Measurements from ENCODE around the gene TSPAN13.

The TSPAN13 gene

GRCh38 chr7:16753102-16753931 lies at the start of gene TSPAN13:
TSPAN13 (plus strand) TSS chr7:16753755; CDS start chr7:16753968, 213 bp downstream.
- peaks cover 0 to 7% of the 10 kb centered on the region in 2 donors for H3K27me3 ChIP-seq (ENCODE audit: control insufficient read depth in 1 of 2, insufficient read depth in 2 of 2, low read length in 2 of 2)
- no peak within 1 kb of the TSS for H3K9ac ChIP-seq (ENCODE audit: low read length)
- H3K9me3 ChIP-seq (ENCODE audit: low read length) = no peaks in the 10 kb centered on the region
- H3K4me3 ChIP-seq (ENCODE audit: low read depth in 1 of 2, low read length in 2 of 2) = peak within 1 kb of the TSS; percentile 45 to 46
- H3K36me3 ChIP-seq (ENCODE audit: insufficient read depth, low read length) = no peaks in the 10 kb centered on the region
- H3K4me1 ChIP-seq (ENCODE audit: insufficient read depth, low read length) = no peaks in the 10 kb centered on the region
- H3K27ac ChIP-seq (ENCODE audit: low read depth, low read length) = peak within 1 kb of the TSS; percentile 9

DNA sequence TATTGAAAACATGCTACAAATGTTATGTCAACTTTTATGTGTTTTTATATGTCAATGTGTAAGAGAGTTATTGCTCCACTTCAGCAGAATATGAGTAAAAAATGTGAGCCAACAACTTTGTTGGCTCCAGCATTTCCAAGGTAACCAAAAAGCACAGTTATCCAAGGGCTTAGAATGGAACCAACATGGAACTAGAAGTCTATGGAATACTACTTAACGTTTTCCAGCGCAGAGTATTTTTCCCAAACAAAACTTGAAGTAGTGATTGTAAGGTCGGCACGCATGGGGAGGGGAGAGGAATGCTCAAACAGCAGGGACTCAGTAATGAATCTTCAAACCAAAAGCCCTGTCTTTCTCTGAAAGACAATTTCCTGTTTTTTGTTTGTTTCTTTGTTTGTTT lies 45.0 kb upstream of the TSPAN13 start:
- Histone ChIP-seq H3K9me3 (ENCODE audit: low read length) (no peaks in the 10 kb centered on the region), H3K27ac (ENCODE audit: low read depth, low read length) (no peak overlapping the region)

DNA sequence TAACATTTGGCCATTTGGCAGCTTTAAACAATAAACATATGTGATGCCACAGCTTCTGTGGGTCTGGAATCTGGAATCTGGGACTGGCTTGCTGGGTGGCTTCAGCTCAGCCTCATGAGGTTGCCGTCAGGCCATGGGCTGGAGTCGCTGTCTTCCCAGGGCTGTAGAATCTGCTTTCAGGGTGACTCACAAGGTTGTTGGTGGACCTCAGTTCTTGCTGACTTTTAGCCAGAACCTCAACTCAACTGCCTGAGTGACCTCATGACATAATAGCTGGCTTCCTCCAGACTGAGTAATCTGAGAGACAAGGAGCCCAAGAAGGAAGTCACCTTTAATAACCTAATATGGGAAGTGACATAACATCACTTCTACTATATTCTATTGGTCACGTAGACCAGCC lies 44.6 kb upstream of the TSPAN13 start:
- Histone ChIP-seq H3K27me3 (ENCODE audit: control insufficient read depth in 1 of 2, insufficient read depth in 2 of 2, low read length in 2 of 2) (no peaks in the 10 kb centered on the region), H3K4me1 (ENCODE audit: insufficient read depth, low read length) (no peaks in the 10 kb centered on the region), H3K4me3 (ENCODE audit: low read depth in 1 of 2, low read length in 2 of 2) (no peak overlapping the region), H3K36me3 (ENCODE audit: insufficient read depth, low read length) (no peaks in the 10 kb centered on the region), H3K9me3 (ENCODE audit: low read length) (no peaks in the 10 kb centered on the region), H3K9ac (ENCODE audit: low read length) (no peak overlapping the region), H3K27ac (ENCODE audit: low read depth, low read length) (no peak overlapping the region)

More for the DNA sequence above, 45.0 kb upstream of the TSPAN13 start:
- Histone ChIP-seq H3K27me3 (ENCODE audit: control insufficient read depth in 1 of 2, insufficient read depth in 2 of 2, low read length in 2 of 2) (no peaks in the 10 kb centered on the region), H3K4me3 (ENCODE audit: low read depth in 1 of 2, low read length in 2 of 2) (no peak overlapping the region), H3K9ac (ENCODE audit: low read length) (no peak overlapping the region), H3K4me1 (ENCODE audit: insufficient read depth, low read length) (no peaks in the 10 kb centered on the region), H3K36me3 (ENCODE audit: insufficient read depth, low read length) (no peaks in the 10 kb centered on the region)

- H3K4me1 ChIP-seq (ENCODE audit: insufficient read depth, low read length) = no peaks in the 10 kb centered on the region
- H3K4me3 ChIP-seq (ENCODE audit: low read depth in 1 of 2, low read length in 2 of 2) = no peak overlapping the region
- H3K27ac ChIP-seq (ENCODE audit: low read depth, low read length) = no peak overlapping the region
- H3K27me3 ChIP-seq (ENCODE audit: control insufficient read depth in 1 of 2, insufficient read depth in 2 of 2, low read length in 2 of 2) = no peaks in the 10 kb centered on the region
- no peak overlapping the region for H3K9ac ChIP-seq (ENCODE audit: low read length)
- H3K36me3 ChIP-seq (ENCODE audit: insufficient read depth, low read length) = no peaks in the 10 kb centered on the region
- H3K9me3 ChIP-seq (ENCODE audit: low read length) = no peaks in the 10 kb centered on the region
Observed at GRCh38 chr7:16710651-16711050, 42.9 kb upstream of the TSPAN13 start.

DNA sequence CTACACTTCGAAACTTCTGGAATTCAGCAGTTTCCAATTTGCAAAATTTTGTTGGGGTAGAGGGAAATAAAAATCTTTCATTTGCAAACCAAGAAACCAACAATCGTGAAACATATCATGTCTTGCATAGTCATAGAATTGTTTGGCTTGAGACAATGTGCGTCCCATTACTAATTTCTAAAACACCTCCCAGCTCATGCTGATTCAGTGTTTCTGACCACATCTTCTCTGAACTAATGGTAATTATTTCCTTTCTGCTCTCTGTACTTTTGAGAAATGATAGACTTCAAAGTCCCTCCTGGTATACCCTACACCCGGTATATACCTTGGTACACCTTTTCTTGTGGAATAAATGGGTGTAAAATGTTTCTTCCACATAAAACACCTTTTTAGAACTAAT lies 41.8 kb upstream of the TSPAN13 start:
- Histone ChIP-seq H3K9me3 (ENCODE audit: low read length) (no peaks in the 10 kb centered on the region), H3K4me1 (ENCODE audit: insufficient read depth, low read length) (no peaks in the 10 kb centered on the region), H3K4me3 (ENCODE audit: low read depth in 1 of 2, low read length in 2 of 2) (no peak overlapping the region), H3K27ac (ENCODE audit: low read depth, low read length) (no peak overlapping the region), H3K36me3 (ENCODE audit: insufficient read depth, low read length) (no peaks in the 10 kb centered on the region), H3K9ac (ENCODE audit: low read length) (no peak overlapping the region), H3K27me3 (ENCODE audit: control insufficient read depth in 1 of 2, insufficient read depth in 2 of 2, low read length in 2 of 2) (no peaks in the 10 kb centered on the region)

DNA sequence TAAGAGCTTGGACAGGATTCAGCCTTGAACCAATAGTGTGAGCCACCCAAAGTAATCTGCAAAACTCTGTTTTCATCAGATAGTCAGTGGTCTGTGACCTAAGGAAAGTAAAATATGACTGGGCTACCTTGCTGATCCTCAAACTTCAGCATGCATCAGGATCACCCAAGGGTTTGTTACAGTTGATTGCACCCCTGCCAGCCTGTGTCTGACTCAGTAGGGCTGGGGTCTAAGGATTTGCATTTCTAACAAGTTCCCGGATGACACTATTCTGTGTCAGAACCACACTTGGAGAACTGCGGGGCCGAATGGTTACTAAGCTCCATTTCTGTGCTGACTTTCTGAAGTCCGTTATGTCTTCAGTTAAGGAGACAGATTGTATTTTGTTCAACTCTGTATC lies 40.6 kb upstream of the TSPAN13 start:
- H3K9me3 ChIP-seq (ENCODE audit: low read length) = no peaks in the 10 kb centered on the region
- H3K4me3 ChIP-seq (ENCODE audit: low read depth in 1 of 2, low read length in 2 of 2) = no peak overlapping the region
- no peaks in the 10 kb centered on the region for H3K27me3 ChIP-seq (ENCODE audit: control insufficient read depth in 1 of 2, insufficient read depth in 2 of 2, low read length in 2 of 2)
- no peaks in the 10 kb centered on the region for H3K4me1 ChIP-seq (ENCODE audit: insufficient read depth, low read length)
- H3K27ac ChIP-seq (ENCODE audit: low read depth, low read length) = no peak overlapping the region
- H3K9ac ChIP-seq (ENCODE audit: low read length) = no peak overlapping the region
- no peaks in the 10 kb centered on the region for H3K36me3 ChIP-seq (ENCODE audit: insufficient read depth, low read length)

GRCh38 chr7:16715928-16716327 lies 37.6 kb upstream of the TSPAN13 start:
- no peaks in the 10 kb centered on the region for H3K36me3 ChIP-seq (ENCODE audit: insufficient read depth, low read length)
- H3K27ac ChIP-seq (ENCODE audit: low read depth, low read length) = no peak overlapping the region
- no peaks in the 10 kb centered on the region for H3K4me1 ChIP-seq (ENCODE audit: insufficient read depth, low read length)
- H3K27me3 ChIP-seq (ENCODE audit: control insufficient read depth in 1 of 2, insufficient read depth in 2 of 2, low read length in 2 of 2) = no peaks in the 10 kb centered on the region
- H3K4me3 ChIP-seq (ENCODE audit: low read depth in 1 of 2, low read length in 2 of 2) = no peak overlapping the region
- no peaks in the 10 kb centered on the region for H3K9me3 ChIP-seq (ENCODE audit: low read length)
- no peak overlapping the region for H3K9ac ChIP-seq (ENCODE audit: low read length)

DNA sequence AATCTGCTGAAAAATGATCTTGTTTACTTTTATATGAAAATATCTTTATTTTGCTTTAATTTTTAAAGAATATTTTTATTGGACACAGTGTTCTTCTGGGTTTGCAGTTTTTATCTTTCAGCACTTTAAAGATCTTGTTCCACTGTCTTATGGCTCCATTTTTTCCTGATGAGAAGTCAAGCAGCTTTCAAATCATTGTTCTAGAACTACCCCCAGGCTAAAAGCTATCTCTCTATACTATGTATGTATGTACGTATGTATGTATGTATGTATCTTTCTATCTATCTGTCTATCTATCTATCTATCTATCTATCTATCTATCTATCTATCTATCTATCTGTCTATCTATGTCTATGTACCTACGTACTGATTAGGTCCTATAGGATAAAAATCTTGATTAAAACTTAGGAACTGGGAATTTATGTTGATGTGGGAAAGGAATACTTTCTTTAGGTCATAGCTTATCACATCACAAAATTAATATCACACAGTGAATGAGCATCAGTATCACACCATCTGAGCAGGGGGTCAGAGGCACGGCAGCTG lies 35.4 kb upstream of the TSPAN13 start:
- Histone ChIP-seq H3K4me3 (ENCODE audit: low read depth in 1 of 2, low read length in 2 of 2) (no peak overlapping the region), H3K9me3 (ENCODE audit: low read length) (no peaks in the 10 kb centered on the region), H3K36me3 (ENCODE audit: insufficient read depth, low read length) (no peaks in the 10 kb centered on the region), H3K27ac (ENCODE audit: low read depth, low read length) (no peak overlapping the region), H3K9ac (ENCODE audit: low read length) (no peak overlapping the region), H3K4me1 (ENCODE audit: insufficient read depth, low read length) (no peaks in the 10 kb centered on the region), H3K27me3 (ENCODE audit: control insufficient read depth in 1 of 2, insufficient read depth in 2 of 2, low read length in 2 of 2) (no peaks in the 10 kb centered on the region)

DNA sequence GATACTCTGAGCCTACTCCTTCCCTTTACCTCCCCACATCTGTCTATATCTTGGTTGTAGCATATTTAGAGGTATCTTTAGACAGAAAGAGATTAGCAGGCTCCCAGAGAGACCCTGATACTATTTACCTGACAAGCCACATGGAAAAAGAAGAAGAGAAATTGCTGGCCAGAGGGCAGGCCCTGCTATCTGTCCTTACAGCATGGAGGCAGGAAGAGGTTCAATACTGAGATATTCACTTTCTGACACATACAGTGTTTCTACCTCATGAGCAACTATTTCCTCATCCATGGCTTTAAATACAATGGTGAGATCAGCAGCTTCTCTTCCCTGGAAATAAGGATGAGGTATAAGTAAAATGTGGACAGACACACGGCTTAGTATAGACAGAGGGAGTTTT lies 33.9 kb upstream of the TSPAN13 start:
- Histone ChIP-seq H3K4me3 (ENCODE audit: low read depth in 1 of 2, low read length in 2 of 2) (no peak overlapping the region), H3K9ac (ENCODE audit: low read length) (no peak overlapping the region), H3K27ac (ENCODE audit: low read depth, low read length) (no peak overlapping the region), H3K36me3 (ENCODE audit: insufficient read depth, low read length) (no peaks in the 10 kb centered on the region), H3K4me1 (ENCODE audit: insufficient read depth, low read length) (no peaks in the 10 kb centered on the region), H3K27me3 (ENCODE audit: control insufficient read depth in 1 of 2, insufficient read depth in 2 of 2, low read length in 2 of 2) (no peaks in the 10 kb centered on the region), H3K9me3 (ENCODE audit: low read length) (no peaks in the 10 kb centered on the region)

- Histone ChIP-seq H3K4me1 (ENCODE audit: insufficient read depth, low read length) (no peaks in the 10 kb centered on the region), H3K27me3 (ENCODE audit: control insufficient read depth in 1 of 2, insufficient read depth in 2 of 2, low read length in 2 of 2) (no peaks in the 10 kb centered on the region), H3K9me3 (ENCODE audit: low read length) (no peaks in the 10 kb centered on the region), H3K9ac (ENCODE audit: low read length) (no peak overlapping the region), H3K27ac (ENCODE audit: low read depth, low read length) (no peak overlapping the region), H3K36me3 (ENCODE audit: insufficient read depth, low read length) (no peaks in the 10 kb centered on the region), H3K4me3 (ENCODE audit: low read depth in 1 of 2, low read length in 2 of 2) (no peak overlapping the region)
Observed at GRCh38 chr7:16721541-16721940, 32.0 kb upstream of the TSPAN13 start.

GRCh38 chr7:16724344-16724743 lies 29.2 kb upstream of the TSPAN13 start:
- Histone ChIP-seq H3K36me3 (ENCODE audit: insufficient read depth, low read length) (no peaks in the 10 kb centered on the region), H3K27ac (ENCODE audit: low read depth, low read length) (no peak overlapping the region), H3K9ac (ENCODE audit: low read length) (no peak overlapping the region), H3K9me3 (ENCODE audit: low read length) (no peaks in the 10 kb centered on the region), H3K27me3 (ENCODE audit: control insufficient read depth in 1 of 2, insufficient read depth in 2 of 2, low read length in 2 of 2) (no peaks in the 10 kb centered on the region), H3K4me3 (ENCODE audit: low read depth in 1 of 2, low read length in 2 of 2) (no peak overlapping the region), H3K4me1 (ENCODE audit: insufficient read depth, low read length) (no peaks in the 10 kb centered on the region)

DNA sequence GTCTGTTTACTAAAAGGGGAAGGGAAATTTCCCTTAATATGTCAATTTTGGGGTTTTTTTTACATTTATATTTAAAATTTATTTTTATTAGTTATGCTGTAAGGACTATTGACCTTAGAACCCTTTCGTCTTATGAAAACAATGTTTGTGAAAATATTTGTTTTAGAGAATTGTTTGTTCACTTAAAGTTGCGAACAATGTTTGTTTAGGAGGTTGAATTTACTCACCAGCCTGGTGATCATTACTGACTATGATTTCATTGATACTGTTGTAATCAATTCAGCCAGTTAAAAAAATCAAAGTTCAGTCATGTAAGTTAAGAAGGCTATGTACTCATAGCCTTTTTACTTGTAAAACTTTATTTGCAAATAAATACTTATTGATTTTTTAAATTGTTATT lies 27.4 kb upstream of the TSPAN13 start:
- no peaks in the 10 kb centered on the region for H3K4me1 ChIP-seq (ENCODE audit: insufficient read depth, low read length)
- H3K27me3 ChIP-seq (ENCODE audit: control insufficient read depth in 1 of 2, insufficient read depth in 2 of 2, low read length in 2 of 2) = no peaks in the 10 kb centered on the region
- H3K9me3 ChIP-seq (ENCODE audit: low read length) = no peaks in the 10 kb centered on the region
- H3K27ac ChIP-seq (ENCODE audit: low read depth, low read length) = no peak overlapping the region
- no peak overlapping the region for H3K4me3 ChIP-seq (ENCODE audit: low read depth in 1 of 2, low read length in 2 of 2)
- H3K9ac ChIP-seq (ENCODE audit: low read length) = no peak overlapping the region
- no peaks in the 10 kb centered on the region for H3K36me3 ChIP-seq (ENCODE audit: insufficient read depth, low read length)

Data from muscle layer of colon (tissue), 2 donors.